ENCODE measurements around the gene SESN1. TPM values are rescaled to one million over a fixed set of nuclear protein-coding genes. Genes with fewer than 3 reads are reported as not detected.

The SESN1 gene
- total and polyA plus RNA-seq, 10 donors, result 26.8 to 115 (median 59.6) TPM

- DNase-seq, result no peak
- TF ChIP-seq POLR2A (IDR thresholded peaks at IDR 0.05) (no peak), CTCF (IDR thresholded peaks at IDR 0.05 in 8 of 11, conservative IDR thresholded peaks at IDR 0.05 in 3 of 11) (no peak), POLR2AphosphoS5 (IDR thresholded peaks at IDR 0.05) (no peak)
- Histone ChIP-seq H3K4me3 (no peak overlapping the region), H3K4me1 (peaks cover 0 to 38% (median 18%) of the 10 kb centered on the region in 6 donors), H3K27me3 (replicated peaks in 1 of 7) (no peaks in the 10 kb centered on the region), H3K9me3 (no peaks in the 10 kb centered on the region), H3K27ac (no peak overlapping the region), H3K36me3 (no peaks in the 10 kb centered on the region)
- intact Hi-C loops (cut with DNase I; ENCODE audit: low total_unique reads), result no loop called here
- 72 to 82% (median 78%) methylated on average over 4 of the region's 4 CpGs for WGBS, 5 donors
Measured at GRCh38 chr6:108957221-108957620, 137.4 kb downstream of the SESN1 start.

- H3K27me3 ChIP-seq (replicated peaks in 1 of 7), result no peaks in the 10 kb centered on the region
- TF ChIP-seq CTCF (IDR thresholded peaks at IDR 0.05 in 8 of 11, conservative IDR thresholded peaks at IDR 0.05 in 3 of 11), result no peak
- TF ChIP-seq POLR2A (IDR thresholded peaks at IDR 0.05), result no peak
- no peak for TF ChIP-seq POLR2AphosphoS5 (IDR thresholded peaks at IDR 0.05)
- H3K9me3 ChIP-seq, result no peaks in the 10 kb centered on the region
- H3K36me3 ChIP-seq, result no peaks in the 10 kb centered on the region
- no peak overlapping the region for H3K27ac ChIP-seq
- H3K4me3 ChIP-seq, result no peak overlapping the region
- intact Hi-C loops (cut with DNase I; ENCODE audit: low total_unique reads), result no loop called here
- 73 to 87% (median 75%) methylated on average over 15 of the region's 15 CpGs for WGBS, 5 donors
- H3K4me1 ChIP-seq, result peaks cover 0 to 51% (median 20%) of the 10 kb centered on the region in 6 donors
- no peak for DNase-seq
Measured at GRCh38 chr6:108955329-108955949, 139.2 kb downstream of the SESN1 start.

GRCh38 chr6:108953681-108954080, 141.0 kb downstream of the SESN1 start:
- intact Hi-C loops (cut with DNase I; ENCODE audit: low total_unique reads), result no loop called here
- TF ChIP-seq CTCF (IDR thresholded peaks at IDR 0.05 in 8 of 11, conservative IDR thresholded peaks at IDR 0.05 in 3 of 11) (no peak), POLR2AphosphoS5 (IDR thresholded peaks at IDR 0.05) (no peak), POLR2A (IDR thresholded peaks at IDR 0.05) (no peak)
- H3K4me1 ChIP-seq, result peaks cover 0 to 39% (median 14%) of the 10 kb centered on the region in 6 donors
- no peaks in the 10 kb centered on the region for H3K36me3 ChIP-seq
- no peaks in the 10 kb centered on the region for H3K9me3 ChIP-seq
- H3K4me3 ChIP-seq, result no peak overlapping the region
- H3K27me3 ChIP-seq (replicated peaks in 1 of 7), result no peaks in the 10 kb centered on the region
- H3K27ac ChIP-seq, result no peak overlapping the region
- no peak for DNase-seq

GRCh38 chr6:108952776-108953486, 141.7 kb downstream of the SESN1 start:
- Histone ChIP-seq H3K4me3 (no peak overlapping the region), H3K36me3 (no peaks in the 10 kb centered on the region), H3K27me3 (replicated peaks in 1 of 7) (no peaks in the 10 kb centered on the region), H3K27ac (no peak overlapping the region), H3K4me1 (peaks cover 3 to 44% (median 21%) of the 10 kb centered on the region in 6 donors), H3K9me3 (no peaks in the 10 kb centered on the region)
- intact Hi-C loops (cut with DNase I; ENCODE audit: low total_unique reads), result no loop called here
- WGBS, 5 donors, result 89 to 90% (median 89%) methylated on average over 24 to 27 of the region's 27 CpGs
- DNase-seq, result no peak
- TF ChIP-seq POLR2AphosphoS5 (IDR thresholded peaks at IDR 0.05) (peak in 1 of 3 donors; percentile 18), CTCF (IDR thresholded peaks at IDR 0.05 in 8 of 11, conservative IDR thresholded peaks at IDR 0.05 in 3 of 11) (no peak)
